ENCODE data around the gene SLC22A3.

DNA sequence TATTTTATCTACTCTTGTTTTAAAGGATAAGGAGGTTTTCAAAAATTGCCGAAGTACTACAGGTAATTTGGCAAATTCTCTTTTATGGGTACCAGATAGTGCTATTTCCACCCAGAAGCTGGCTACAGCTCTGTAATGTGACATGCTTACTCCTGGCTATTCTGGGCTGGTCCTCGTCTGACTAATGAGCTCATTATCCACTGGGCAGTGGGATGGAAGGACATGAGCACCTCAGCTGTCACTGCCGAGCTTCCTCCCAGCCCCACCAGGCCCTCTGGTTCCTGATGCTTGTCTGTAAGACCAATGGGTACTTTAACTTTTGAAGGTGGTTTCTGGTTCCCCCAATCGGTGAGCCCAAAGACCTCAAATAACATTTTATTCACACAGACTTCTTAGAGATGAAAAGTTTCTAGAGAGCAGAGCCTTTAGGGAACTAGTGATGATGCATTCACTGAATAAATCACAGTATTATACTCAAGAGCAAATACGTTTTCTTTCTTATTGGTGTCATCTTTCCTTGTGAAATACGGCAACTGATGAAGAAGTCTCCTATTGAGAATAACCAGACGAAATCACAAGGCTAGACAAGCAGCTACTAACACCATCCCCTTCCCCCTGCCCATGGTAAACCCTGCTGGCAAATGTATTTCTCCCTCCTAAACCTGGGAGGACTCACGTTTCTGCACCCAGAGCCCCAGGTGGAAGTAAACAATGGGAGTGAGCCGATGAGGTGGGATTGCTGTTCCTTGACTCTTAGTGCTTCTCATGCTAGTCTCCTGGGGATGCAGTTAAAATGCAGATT is 80.8 kb downstream of the SLC22A3 start:
- TF ChIP-seq, protein P1, sequence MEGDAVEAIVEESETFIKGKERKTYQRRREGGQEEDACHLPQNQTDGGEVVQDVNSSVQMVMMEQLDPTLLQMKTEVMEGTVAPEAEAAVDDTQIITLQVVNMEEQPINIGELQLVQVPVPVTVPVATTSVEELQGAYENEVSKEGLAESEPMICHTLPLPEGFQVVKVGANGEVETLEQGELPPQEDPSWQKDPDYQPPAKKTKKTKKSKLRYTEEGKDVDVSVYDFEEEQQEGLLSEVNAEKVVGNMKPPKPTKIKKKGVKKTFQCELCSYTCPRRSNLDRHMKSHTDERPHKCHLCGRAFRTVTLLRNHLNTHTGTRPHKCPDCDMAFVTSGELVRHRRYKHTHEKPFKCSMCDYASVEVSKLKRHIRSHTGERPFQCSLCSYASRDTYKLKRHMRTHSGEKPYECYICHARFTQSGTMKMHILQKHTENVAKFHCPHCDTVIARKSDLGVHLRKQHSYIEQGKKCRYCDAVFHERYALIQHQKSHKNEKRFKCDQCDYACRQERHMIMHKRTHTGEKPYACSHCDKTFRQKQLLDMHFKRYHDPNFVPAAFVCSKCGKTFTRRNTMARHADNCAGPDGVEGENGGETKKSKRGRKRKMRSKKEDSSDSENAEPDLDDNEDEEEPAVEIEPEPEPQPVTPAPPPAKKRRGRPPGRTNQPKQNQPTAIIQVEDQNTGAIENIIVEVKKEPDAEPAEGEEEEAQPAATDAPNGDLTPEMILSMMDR (IDR thresholded peaks at IDR 0.05; ENCODE audit: poor library complexity), result no peak
- TF ChIP-seq EZH2 (IDR thresholded peaks at IDR 0.05; ENCODE audit: borderline replicate concordance) (no peak), EZH2phosphoT487 (IDR thresholded peaks at IDR 0.05; ENCODE audit: low read depth, severe bottlenecking, unreplicated experiment) (no peak)

Data from hepatocyte (in vitro differentiated cells).